Fibroblast of lung (primary cell): ENCODE measurements around the gene TUG1.

Experiments used
- EZH2 ChIP-seq: IDR thresholded peaks from 2 replicates; pipeline ENCODE4 v1.5.1; 2012; ENCODE audit warnings: low read length, control low read depth, mild to moderate bottlenecking; ENCODE audit errors: missing control alignments
- TF ChIP-seq, protein P1 (sequence below), 2 donors: IDR thresholded peaks in 1 of 2; conservative IDR thresholded peaks in 1 of 2; 1 replicate in 1 of 2; 2 replicates in 1 of 2; pipeline ENCODE4 v1.5.1; 2011 to 2012; ENCODE audit warnings: low read length in 2 of 2, control low read depth in 1 of 2, inconsistent platforms in 1 of 2, low read depth in 1 of 2, mild to moderate bottlenecking in 1 of 2

DNA sequence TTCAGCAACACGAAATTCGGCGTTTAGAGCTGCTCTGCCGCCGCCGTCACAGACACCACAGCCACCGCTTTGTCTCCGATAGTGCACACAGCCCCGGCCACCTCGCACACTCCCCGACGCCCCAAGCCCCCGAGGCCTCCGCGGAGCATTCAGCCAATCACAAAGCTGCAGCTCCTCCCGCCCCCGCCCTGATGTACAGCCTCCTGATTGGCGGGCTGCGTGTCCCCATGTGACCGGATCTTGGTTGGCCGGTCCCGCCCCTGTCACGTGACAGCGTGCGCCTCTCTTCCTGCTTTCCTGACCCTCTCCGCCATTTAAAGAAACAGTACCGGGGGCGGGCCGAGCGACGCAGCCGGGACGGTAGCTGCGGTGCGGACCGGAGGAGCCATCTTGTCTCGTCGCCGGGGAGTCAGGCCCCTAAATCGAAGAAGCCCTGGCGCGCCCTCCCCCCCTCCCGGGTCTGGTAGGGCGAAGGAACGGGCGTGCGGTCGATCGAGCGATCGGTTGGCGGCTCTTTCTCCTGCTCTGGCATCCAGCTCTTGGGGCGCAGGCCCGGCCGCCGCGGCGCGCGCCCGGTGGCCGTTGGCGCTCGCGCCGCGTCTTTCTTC, at the start of gene TUG1:
- TF ChIP-seq, protein P1, sequence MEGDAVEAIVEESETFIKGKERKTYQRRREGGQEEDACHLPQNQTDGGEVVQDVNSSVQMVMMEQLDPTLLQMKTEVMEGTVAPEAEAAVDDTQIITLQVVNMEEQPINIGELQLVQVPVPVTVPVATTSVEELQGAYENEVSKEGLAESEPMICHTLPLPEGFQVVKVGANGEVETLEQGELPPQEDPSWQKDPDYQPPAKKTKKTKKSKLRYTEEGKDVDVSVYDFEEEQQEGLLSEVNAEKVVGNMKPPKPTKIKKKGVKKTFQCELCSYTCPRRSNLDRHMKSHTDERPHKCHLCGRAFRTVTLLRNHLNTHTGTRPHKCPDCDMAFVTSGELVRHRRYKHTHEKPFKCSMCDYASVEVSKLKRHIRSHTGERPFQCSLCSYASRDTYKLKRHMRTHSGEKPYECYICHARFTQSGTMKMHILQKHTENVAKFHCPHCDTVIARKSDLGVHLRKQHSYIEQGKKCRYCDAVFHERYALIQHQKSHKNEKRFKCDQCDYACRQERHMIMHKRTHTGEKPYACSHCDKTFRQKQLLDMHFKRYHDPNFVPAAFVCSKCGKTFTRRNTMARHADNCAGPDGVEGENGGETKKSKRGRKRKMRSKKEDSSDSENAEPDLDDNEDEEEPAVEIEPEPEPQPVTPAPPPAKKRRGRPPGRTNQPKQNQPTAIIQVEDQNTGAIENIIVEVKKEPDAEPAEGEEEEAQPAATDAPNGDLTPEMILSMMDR (conservative IDR thresholded peaks at IDR 0.05 in 1 of 2, IDR thresholded peaks at IDR 0.05 in 1 of 2; ENCODE audit: low read depth in 1 of 2, low read length in 2 of 2): no peak
- TF ChIP-seq EZH2: no peak
